Mucosa of stomach (tissue), 1 donor: ENCODE data around the gene BARD1.

Source experiments
- H3K27me3 ChIP-seq: one replicate; pipeline ENCODE4 v1.7.0; 2013; ENCODE audit warnings: mild to moderate bottlenecking, low read length; ENCODE audit not compliant: control insufficient read depth, insufficient read depth
- H3K36me3 ChIP-seq: one replicate; pipeline ENCODE4 v1.7.0; 2013; ENCODE audit warnings: low read length; ENCODE audit not compliant: control insufficient read depth, insufficient read depth
- H3K4me1 ChIP-seq: one replicate; pipeline ENCODE4 v1.7.0; 2013; ENCODE audit warnings: mild to moderate bottlenecking, low read length; ENCODE audit not compliant: control insufficient read depth, insufficient read depth
- H3K4me3 ChIP-seq: one replicate; pipeline ENCODE4 v1.7.0; 2013; ENCODE audit warnings: low read length
- H3K9ac ChIP-seq: one replicate; pipeline ENCODE4 v1.7.0; 2013; ENCODE audit warnings: mild to moderate bottlenecking, low read length, moderate library complexity
- H3K9me3 ChIP-seq: one replicate; pipeline ENCODE4 v1.7.0; 2013; ENCODE audit warnings: mild to moderate bottlenecking, low read length, moderate library complexity; ENCODE audit not compliant: control insufficient read depth
- donor health status: Pancreatic carcinoma.

BARD1 gene

GRCh38 chr2:214808981-214809750 is at the start of gene BARD1:
Gene BARD1, minus strand, starts transcription at chr2:214809683. Its CDS starts 114 bp downstream, at chr2:214809569.
- peak within 1 kb of the TSS; percentile 78 for H3K9ac ChIP-seq
- peaks cover 6% of the 10 kb centered on the region for H3K4me1 ChIP-seq

GRCh38 chr2:214856137-214856536 is 46.7 kb upstream of the BARD1 start:
- H3K9me3 ChIP-seq = no peaks in the 10 kb centered on the region
- no peak overlapping the region for H3K9ac ChIP-seq
- no peaks in the 10 kb centered on the region for H3K4me1 ChIP-seq
- H3K27me3 ChIP-seq = no peaks in the 10 kb centered on the region
- no peak overlapping the region for H3K4me3 ChIP-seq
- H3K36me3 ChIP-seq = no peaks in the 10 kb centered on the region

More at GRCh38 chr2:214808981-214809750, at the start of gene BARD1:
- Histone ChIP-seq H3K27me3 (no peaks in the 10 kb centered on the region), H3K4me3 (peak within 1 kb of the TSS; percentile 63), H3K9me3 (no peaks in the 10 kb centered on the region), H3K36me3 (no peaks in the 10 kb centered on the region)

GRCh38 chr2:214853906-214854305 is 44.4 kb upstream of the BARD1 start:
- H3K4me3 ChIP-seq = no peak overlapping the region
- H3K4me1 ChIP-seq = no peaks in the 10 kb centered on the region
- H3K9me3 ChIP-seq = no peaks in the 10 kb centered on the region
- no peak overlapping the region for H3K9ac ChIP-seq
- no peaks in the 10 kb centered on the region for H3K27me3 ChIP-seq
- no peaks in the 10 kb centered on the region for H3K36me3 ChIP-seq

- Histone ChIP-seq H3K4me1 (no peaks in the 10 kb centered on the region), H3K27me3 (no peaks in the 10 kb centered on the region), H3K36me3 (no peaks in the 10 kb centered on the region), H3K9ac (no peak overlapping the region), H3K4me3 (no peak overlapping the region), H3K9me3 (no peaks in the 10 kb centered on the region)
Measured at GRCh38 chr2:214843823-214844222, 34.3 kb upstream of the BARD1 start.

- Histone ChIP-seq H3K9me3 (no peaks in the 10 kb centered on the region), H3K9ac (no peak overlapping the region), H3K4me1 (no peaks in the 10 kb centered on the region), H3K4me3 (no peak overlapping the region), H3K36me3 (no peaks in the 10 kb centered on the region), H3K27me3 (no peaks in the 10 kb centered on the region)
Measured at GRCh38 chr2:214839464-214839863, 30.0 kb upstream of the BARD1 start.

GRCh38 chr2:214837466-214837865 is 28.0 kb upstream of the BARD1 start:
- Histone ChIP-seq H3K9ac (no peak overlapping the region), H3K4me1 (no peaks in the 10 kb centered on the region), H3K36me3 (no peaks in the 10 kb centered on the region), H3K27me3 (no peaks in the 10 kb centered on the region), H3K4me3 (no peak overlapping the region), H3K9me3 (no peaks in the 10 kb centered on the region)

GRCh38 chr2:214836568-214836967 is 27.1 kb upstream of the BARD1 start:
- H3K36me3 ChIP-seq = no peaks in the 10 kb centered on the region
- H3K4me3 ChIP-seq = no peak overlapping the region
- H3K27me3 ChIP-seq = no peaks in the 10 kb centered on the region
- H3K4me1 ChIP-seq = no peaks in the 10 kb centered on the region
- no peak overlapping the region for H3K9ac ChIP-seq
- no peaks in the 10 kb centered on the region for H3K9me3 ChIP-seq

GRCh38 chr2:214830794-214831346 is 21.4 kb upstream of the BARD1 start:
- Histone ChIP-seq H3K9ac (no peak overlapping the region), H3K9me3 (no peaks in the 10 kb centered on the region), H3K4me1 (no peaks in the 10 kb centered on the region), H3K27me3 (no peaks in the 10 kb centered on the region), H3K4me3 (no peak overlapping the region), H3K36me3 (no peaks in the 10 kb centered on the region)

- Histone ChIP-seq H3K9ac (no peak overlapping the region), H3K4me1 (no peaks in the 10 kb centered on the region)
Measured at GRCh38 chr2:214816008-214816533, 6.6 kb upstream of the BARD1 start.

GRCh38 chr2:214810671-214811070 is 1.2 kb upstream of the BARD1 start:
- H3K27me3 ChIP-seq = no peaks in the 10 kb centered on the region
- H3K9ac ChIP-seq = peak overlapping the region; percentile 76
- H3K36me3 ChIP-seq = no peaks in the 10 kb centered on the region
- peaks cover 6% of the 10 kb centered on the region for H3K4me1 ChIP-seq
- peak overlapping the region; percentile 63 for H3K4me3 ChIP-seq
- no peaks in the 10 kb centered on the region for H3K9me3 ChIP-seq

More at GRCh38 chr2:214816008-214816533, 6.6 kb upstream of the BARD1 start:
- H3K36me3 ChIP-seq = no peaks in the 10 kb centered on the region
- H3K4me3 ChIP-seq = no peak overlapping the region
- H3K9me3 ChIP-seq = no peaks in the 10 kb centered on the region
- no peaks in the 10 kb centered on the region for H3K27me3 ChIP-seq

GRCh38 chr2:214809751-214810564 is 475 bp upstream of the BARD1 start:
- H3K36me3 ChIP-seq = no peaks in the 10 kb centered on the region

GRCh38 chr2:214807653-214808052 is 1.8 kb downstream of the BARD1 start:
- H3K36me3 ChIP-seq = no peaks in the 10 kb centered on the region
- H3K27me3 ChIP-seq = no peaks in the 10 kb centered on the region
- H3K9ac ChIP-seq = peak overlapping the region; percentile 15
- H3K4me3 ChIP-seq = no peak overlapping the region
- peaks cover 6% of the 10 kb centered on the region for H3K4me1 ChIP-seq
- no peaks in the 10 kb centered on the region for H3K9me3 ChIP-seq

More at GRCh38 chr2:214809751-214810564, 475 bp upstream of the BARD1 start:
- Histone ChIP-seq H3K4me3 (peak overlapping the region; percentile 63), H3K4me1 (peaks cover 6% of the 10 kb centered on the region), H3K9ac (peak overlapping the region; percentile 78), H3K9me3 (no peaks in the 10 kb centered on the region), H3K27me3 (no peaks in the 10 kb centered on the region)
